Fibroblast of lung (primary cell): ENCODE results near the gene ANKS1B.

Source experiments
- EZH2 ChIP-seq: IDR thresholded peaks from 2 replicates; pipeline ENCODE4 v1.5.1; 2012; ENCODE audit warnings: low read length, control low read depth, mild to moderate bottlenecking; ENCODE audit errors: missing control alignments
- TF ChIP-seq, protein P1 (sequence below), 2 donors: IDR thresholded peaks in 1 of 2; conservative IDR thresholded peaks in 1 of 2; 1 replicate in 1 of 2; 2 replicates in 1 of 2; pipeline ENCODE4 v1.5.1; 2011 to 2012; ENCODE audit warnings: low read length in 2 of 2, control low read depth in 1 of 2, inconsistent platforms in 1 of 2, low read depth in 1 of 2, mild to moderate bottlenecking in 1 of 2

DNA sequence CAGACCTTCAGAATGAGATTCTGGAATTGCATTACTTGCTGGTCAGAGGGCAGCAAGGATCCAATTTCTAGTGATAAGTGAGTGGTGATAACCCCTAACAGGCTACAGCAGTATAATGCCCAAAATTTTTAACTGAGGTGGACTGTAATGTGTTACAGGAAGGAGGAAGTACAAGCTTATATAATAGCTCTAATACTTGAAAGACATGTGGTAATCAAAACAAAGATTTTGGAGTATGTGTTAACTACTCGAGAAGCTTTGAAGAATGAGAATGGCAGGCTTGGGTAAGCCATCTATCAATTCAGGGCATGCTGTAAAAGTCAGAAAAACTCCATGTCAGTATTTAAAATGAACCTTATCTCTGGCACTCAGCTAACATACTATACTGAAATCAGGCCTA, 70.5 kb downstream of the ANKS1B start:
- TF ChIP-seq, protein P1, sequence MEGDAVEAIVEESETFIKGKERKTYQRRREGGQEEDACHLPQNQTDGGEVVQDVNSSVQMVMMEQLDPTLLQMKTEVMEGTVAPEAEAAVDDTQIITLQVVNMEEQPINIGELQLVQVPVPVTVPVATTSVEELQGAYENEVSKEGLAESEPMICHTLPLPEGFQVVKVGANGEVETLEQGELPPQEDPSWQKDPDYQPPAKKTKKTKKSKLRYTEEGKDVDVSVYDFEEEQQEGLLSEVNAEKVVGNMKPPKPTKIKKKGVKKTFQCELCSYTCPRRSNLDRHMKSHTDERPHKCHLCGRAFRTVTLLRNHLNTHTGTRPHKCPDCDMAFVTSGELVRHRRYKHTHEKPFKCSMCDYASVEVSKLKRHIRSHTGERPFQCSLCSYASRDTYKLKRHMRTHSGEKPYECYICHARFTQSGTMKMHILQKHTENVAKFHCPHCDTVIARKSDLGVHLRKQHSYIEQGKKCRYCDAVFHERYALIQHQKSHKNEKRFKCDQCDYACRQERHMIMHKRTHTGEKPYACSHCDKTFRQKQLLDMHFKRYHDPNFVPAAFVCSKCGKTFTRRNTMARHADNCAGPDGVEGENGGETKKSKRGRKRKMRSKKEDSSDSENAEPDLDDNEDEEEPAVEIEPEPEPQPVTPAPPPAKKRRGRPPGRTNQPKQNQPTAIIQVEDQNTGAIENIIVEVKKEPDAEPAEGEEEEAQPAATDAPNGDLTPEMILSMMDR (conservative IDR thresholded peaks at IDR 0.05 in 1 of 2, IDR thresholded peaks at IDR 0.05 in 1 of 2; ENCODE audit: low read depth in 1 of 2, low read length in 2 of 2), result no peak
- no peak for TF ChIP-seq EZH2
